ENCODE results near the gene POLG.

Gene POLG

GRCh38 chr15:89356634-89357298 lies 22.1 kb upstream of the POLG start:
- DNase-seq (ENCODE audit: low read depth): no peak

GRCh38 chr15:89353991-89354390 lies 19.4 kb upstream of the POLG start:
- DNase-seq (ENCODE audit: low read depth): no peak

DNA sequence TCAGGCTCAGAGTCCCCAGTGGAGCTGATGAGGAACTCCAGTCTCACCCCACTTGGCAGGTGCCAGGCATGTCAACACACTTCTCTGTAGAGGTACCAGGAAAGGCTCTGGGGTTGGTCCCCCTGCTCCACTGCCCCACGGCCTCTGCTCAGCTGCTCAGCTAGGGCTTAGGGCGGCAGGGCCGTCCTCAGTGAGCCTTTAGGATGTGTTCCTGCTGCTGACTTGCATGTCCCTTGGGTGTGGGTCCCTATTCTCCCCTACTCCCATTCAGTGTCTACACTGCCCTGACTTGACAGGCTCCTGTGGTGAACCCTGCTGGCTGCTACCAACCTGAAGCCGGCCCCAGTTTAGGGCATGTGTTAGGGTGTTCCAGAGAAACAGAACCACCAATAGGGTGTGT lies 17.9 kb upstream of the POLG start:
- DNase-seq (ENCODE audit: low read depth): no peak

DNA sequence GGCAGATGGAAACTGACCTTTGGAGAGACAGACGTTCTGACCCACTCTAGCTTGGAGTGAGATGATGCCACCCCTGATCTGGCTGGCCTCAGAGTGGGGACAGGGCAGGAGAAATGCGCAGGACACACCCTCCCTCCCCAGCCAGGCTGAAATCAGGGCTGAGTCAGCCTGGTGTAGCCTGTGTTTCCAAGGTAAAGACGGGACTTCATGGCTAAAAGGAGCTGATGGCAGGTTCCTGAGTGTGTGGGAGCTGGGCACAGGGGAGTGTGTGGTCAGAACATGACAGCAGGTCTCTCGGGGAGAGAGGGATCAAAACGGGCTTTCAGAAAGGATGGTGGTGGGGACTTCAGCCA lies 14.6 kb upstream of the POLG start:
- no peak for DNase-seq (ENCODE audit: low read depth)

- DNase-seq (ENCODE audit: low read depth): no peak
These were observed 12.1 kb upstream of the POLG start for GRCh38 chr15:89346516-89347231.

GRCh38 chr15:89345248-89345647 lies 10.6 kb upstream of the POLG start:
- no peak for DNase-seq (ENCODE audit: low read depth)

GRCh38 chr15:89342840-89343239 lies 8.2 kb upstream of the POLG start:
- no peak for DNase-seq (ENCODE audit: low read depth)

GRCh38 chr15:89341316-89342005 lies 6.8 kb upstream of the POLG start:
- no peak for DNase-seq (ENCODE audit: low read depth)

DNA sequence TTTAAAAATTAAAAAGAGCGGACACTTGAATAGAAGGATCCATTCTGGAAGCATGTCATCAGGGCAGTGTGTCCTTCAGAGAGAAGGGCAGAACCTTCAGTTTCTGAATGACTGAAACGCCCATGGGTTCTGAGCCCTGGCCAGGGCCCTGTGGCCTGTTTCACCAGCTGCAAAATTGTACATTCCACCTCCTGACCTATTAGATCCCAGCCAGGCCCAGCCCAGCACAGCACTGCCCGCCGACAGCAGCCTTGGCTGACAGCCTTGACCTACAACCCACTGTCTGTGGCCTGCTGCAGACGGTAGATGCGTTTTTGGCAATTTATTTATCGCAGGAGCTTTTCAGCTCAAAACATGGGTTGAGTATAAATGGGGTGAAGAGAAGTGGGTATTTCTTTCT lies 5.9 kb upstream of the POLG start:
- DNase-seq (ENCODE audit: low read depth): no peak

GRCh38 chr15:89338036-89338435 lies 3.4 kb upstream of the POLG start:
- DNase-seq (ENCODE audit: low read depth): no peak

GRCh38 chr15:89335298-89336041 lies 846 bp upstream of the POLG start:
- no peak for DNase-seq (ENCODE audit: low read depth)

- peak; percentile 10 for DNase-seq (ENCODE audit: low read depth)
These were observed 590 bp downstream of the POLG start for GRCh38 chr15:89333959-89334509.

GRCh38 chr15:89333011-89333860 lies 1.4 kb downstream of the POLG start:
- no peak for DNase-seq (ENCODE audit: low read depth)

DNA sequence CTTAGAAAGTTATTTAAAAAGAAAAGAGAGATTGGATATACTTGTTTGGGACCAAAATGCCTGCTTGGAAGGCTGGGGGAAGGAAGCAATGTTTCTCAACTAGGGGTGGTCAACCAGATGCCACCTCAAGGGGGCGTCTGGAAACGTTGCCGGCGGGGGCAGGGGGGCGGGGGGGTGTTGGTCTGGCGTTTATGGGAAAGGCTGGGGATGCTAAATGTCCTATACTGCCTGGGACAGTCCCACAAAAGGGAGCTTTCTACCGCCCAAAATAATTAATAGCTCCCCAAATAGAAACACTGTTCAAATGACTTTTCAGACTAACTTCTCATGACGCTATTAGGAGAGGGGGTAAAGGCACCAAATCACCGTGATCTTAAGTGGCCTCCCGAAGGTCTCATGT lies 2.2 kb downstream of the POLG start:
- no peak for DNase-seq (ENCODE audit: low read depth)

DNA sequence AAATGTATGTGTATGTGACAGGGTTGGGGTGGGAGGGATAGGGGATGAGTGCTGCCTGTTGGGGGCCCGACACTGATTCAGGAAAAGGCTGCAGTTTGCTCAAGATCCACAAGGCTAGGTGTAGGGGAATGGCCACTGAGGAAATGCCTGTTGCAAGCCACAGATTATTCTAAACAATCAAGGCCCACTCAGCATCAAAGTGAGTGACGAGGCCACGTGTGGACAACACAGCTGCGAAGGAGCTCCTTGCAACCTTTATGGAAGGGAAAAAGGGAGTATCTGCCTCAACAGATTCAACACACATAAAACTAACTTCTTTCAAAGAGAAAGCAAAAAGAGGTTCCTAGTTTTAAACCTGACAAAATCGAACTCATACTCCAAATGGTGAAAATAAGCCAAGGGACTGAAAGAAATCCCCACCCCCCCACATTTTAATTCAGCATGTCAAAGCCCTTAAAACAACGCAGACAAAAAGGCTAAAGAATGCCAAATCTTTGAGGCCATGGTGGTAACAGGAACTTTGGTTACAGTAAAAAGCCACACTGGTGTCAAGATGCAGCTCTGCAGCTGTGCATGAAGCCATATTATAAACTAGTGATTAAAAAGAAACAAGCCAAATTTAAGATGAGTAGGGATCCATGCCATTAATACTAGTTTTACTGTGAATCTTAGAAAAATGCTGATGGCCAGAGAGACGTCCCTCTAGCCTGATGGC lies 3.6 kb downstream of the POLG start:
- no peak for DNase-seq (ENCODE audit: low read depth)

GRCh38 chr15:89330119-89330518 lies 4.5 kb downstream of the POLG start:
- DNase-seq (ENCODE audit: low read depth): no peak

GRCh38 chr15:89329329-89330084 lies 5.1 kb downstream of the POLG start:
- no peak for DNase-seq (ENCODE audit: low read depth)

DNA sequence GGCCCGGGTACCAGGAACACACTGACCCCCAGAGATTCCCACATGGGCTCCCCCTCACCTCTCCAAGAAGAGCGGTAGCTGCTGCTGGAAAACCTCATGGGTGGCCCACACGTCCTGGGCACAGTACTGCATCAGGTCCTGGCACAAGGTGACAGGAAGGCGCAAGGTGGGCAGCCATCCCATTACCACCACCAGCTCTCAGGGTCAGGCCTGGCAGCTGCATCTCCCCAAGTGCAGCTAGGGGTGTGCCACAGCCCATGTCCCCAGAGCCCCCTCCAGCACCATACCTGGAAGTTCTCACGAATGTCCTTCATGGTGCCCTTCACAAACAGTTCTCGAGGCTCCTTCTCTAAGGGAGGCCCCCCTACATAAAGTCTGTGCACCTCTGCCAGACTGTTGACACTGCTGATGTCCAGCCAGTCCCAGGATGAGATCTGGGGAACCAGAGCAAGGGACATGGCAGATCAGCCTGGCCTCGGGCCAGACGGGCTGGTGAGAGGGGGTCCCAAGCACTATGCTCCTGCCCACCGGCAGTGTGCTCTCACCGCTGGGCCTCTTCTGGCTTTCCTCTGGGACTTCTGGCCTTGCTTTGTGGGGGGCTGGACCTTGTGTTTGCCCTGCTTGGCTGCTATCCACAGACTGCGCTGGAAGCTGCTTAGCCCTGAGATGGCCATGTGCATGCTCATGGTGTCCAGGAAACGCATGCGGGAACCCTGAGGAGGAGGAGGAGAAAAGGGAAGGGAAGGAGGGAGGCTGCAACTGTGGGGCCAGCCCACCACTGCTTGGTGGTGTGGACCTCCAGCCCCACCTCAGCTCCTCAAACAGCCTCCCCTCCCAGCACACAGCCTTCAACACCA lies 6.0 kb downstream of the POLG start:
- no peak for DNase-seq (ENCODE audit: low read depth)

DNA sequence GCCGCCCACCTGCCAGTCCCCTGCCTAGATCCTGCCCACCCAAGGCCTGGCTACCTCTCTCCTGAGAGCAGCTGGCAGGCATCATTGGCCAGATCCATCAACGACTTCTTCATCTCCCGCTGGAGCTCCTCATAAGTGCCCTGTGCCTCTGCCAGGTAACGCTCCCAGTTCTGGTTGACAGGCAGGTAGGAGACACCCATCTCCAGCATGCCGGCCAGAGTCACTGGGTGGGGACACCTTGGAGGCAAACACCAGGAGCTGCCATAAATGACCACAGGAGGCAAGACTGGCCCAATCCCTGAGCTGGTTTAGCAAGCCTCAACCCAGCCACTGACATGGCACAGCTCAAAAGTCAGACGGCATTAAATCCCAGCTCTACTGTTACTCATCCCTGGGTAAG lies 7.5 kb downstream of the POLG start:
- DNase-seq (ENCODE audit: low read depth): no peak
